Peyer's patch (tissue), 4 donors: ENCODE data around the gene TNFRSF4.

Source experiments
- CTCF ChIP-seq, 6 experiments: fragments of 450-650 bp in 4 of 6; fragments of 200-600 bp in 2 of 6; sonication (generic) in 1 of 6; IDR thresholded peaks; one replicate each; pipeline ENCODE4 v1.5.1; 2017 to 2019; ENCODE audit warnings: antibody characterized with exemption in 6 of 6, mild to moderate bottlenecking in 3 of 6, moderate library complexity in 1 of 6
- POLR2A ChIP-seq, 2 donors: fragments of 450-650 bp; IDR thresholded peaks; one replicate each; pipeline ENCODE4 v1.5.1; 2017; ENCODE audit warnings: antibody characterized with exemption in 2 of 2, mild to moderate bottlenecking in 2 of 2, moderate library complexity in 2 of 2

DNA sequence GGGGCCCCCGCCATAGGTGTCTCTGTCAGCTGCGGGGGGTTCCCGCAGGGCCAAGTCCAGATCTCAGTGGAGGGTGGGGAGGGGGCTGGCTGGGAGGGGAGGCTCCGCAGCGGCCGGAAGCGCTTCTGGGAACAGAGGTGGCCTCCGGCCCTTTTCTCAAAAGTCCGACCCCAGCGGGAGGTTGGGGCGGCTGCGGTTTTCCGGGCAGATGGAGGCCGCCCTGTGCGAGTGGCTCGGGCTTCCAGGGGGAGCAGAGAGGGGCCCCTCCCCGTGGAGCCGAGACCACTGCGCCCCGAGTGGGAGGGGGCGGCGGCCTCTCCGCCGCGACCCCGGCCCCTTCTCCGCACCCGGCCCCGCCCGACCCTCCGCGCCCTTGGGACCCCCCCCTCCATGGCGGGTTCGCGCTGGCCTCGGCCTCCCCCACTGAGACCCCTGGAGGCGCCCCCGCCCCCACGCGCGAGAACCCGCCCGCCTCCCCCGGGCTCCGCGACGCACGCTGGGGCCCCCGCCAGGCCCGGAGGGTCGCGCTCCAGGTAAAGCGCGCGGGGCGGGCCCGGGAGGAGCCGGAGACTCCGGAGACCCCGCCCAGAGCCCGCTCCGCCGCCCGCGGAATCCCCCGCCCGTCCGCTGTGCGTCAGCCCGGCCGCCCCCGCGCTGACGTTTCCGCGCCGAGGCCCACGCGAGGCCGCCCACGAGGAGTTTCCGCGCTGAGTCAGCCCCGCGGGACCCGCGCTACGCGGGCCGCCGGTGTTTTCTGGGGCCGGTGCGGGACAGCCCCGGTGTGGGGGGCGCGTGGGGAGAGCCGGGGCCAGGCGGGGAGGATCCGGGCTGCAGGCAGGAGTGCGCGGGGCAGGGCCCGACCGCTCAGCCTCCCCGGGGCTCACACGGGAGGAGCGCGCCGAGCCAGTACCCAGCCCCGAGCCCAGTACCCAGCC, 12.8 kb downstream of the TNFRSF4 start:
- TF ChIP-seq CTCF (IDR thresholded peaks at IDR 0.05): no peak
- TF ChIP-seq POLR2A (IDR thresholded peaks at IDR 0.05): no peak
